SK-N-SH treated with all-trans-retinoic acid at 6 μM for 48 hours (cell line): ENCODE data around the gene PRKCB.

Experiments used
- ATAC-seq: fragments of 200-7000 bp; cut with Tn5 transposase; 3 replicates; pipeline ENCODE4 v1.9.1; 2020; ENCODE audit warnings: mild to moderate bottlenecking, moderate library complexity
- ARNTL ChIP-seq: fragments of 450-650 bp; formaldehyde crosslinking; IDR thresholded peaks from 2 replicates; pipeline ENCODE4 v1.5.0; 2020; ENCODE audit warnings: low read depth, mild to moderate bottlenecking, moderate library complexity, borderline replicate concordance
- BACH2 ChIP-seq: fragments of 250-450 bp; sonication (Bioruptor Pico); IDR thresholded peaks from 2 replicates; pipeline ENCODE4 v1.9.0; 2021; ENCODE audit warnings: mild to moderate bottlenecking, borderline replicate concordance
- CREB5 ChIP-seq: fragments of 250-450 bp; sonication (Bioruptor Pico); IDR thresholded peaks from 2 replicates; pipeline ENCODE4 v1.5.1; 2020; ENCODE audit warnings: low read depth, mild to moderate bottlenecking, moderate library complexity
- CSDC2 ChIP-seq: fragments of 250-450 bp; sonication (Bioruptor Pico); IDR thresholded peaks from 2 replicates; pipeline ENCODE4 v1.5.0; 2020; ENCODE audit warnings: mild to moderate bottlenecking, moderate library complexity
- CSRNP3 ChIP-seq: fragments of 250-450 bp; sonication (Bioruptor Pico); IDR thresholded peaks from 2 replicates; pipeline ENCODE4 v1.5.1; 2021; ENCODE audit warnings: mild to moderate bottlenecking, moderate library complexity
- ESRRG ChIP-seq: fragments of 250-450 bp; sonication (Bioruptor Pico); IDR thresholded peaks from 2 replicates; pipeline ENCODE4 v1.6.1; 2021; ENCODE audit warnings: mild to moderate bottlenecking
- PATZ1 ChIP-seq: fragments of 250-450 bp; sonication (Bioruptor Pico); IDR thresholded peaks from 2 replicates; pipeline ENCODE4 v1.8.0; 2020; ENCODE audit warnings: mild to moderate bottlenecking, moderate library complexity, borderline replicate concordance
- PPARA ChIP-seq: fragments of 250-450 bp; sonication (Bioruptor Pico); IDR thresholded peaks from 2 replicates; pipeline ENCODE4 v1.5.0; 2020; ENCODE audit warnings: mild to moderate bottlenecking, borderline replicate concordance
- RARB ChIP-seq: fragments of 250-450 bp; sonication (Bioruptor Pico); IDR thresholded peaks from 2 replicates; pipeline ENCODE4 v1.8.0; 2021; ENCODE audit warnings: mild to moderate bottlenecking, moderate library complexity
- SNAI2 ChIP-seq: fragments of 250-450 bp; sonication (Bioruptor Pico); IDR thresholded peaks from 2 replicates; pipeline ENCODE4 v1.5.0; 2020; ENCODE audit warnings: mild to moderate bottlenecking, moderate library complexity
- TCF4 ChIP-seq: fragments of 250-450 bp; sonication (Bioruptor Pico); IDR thresholded peaks from 2 replicates; pipeline ENCODE4 v1.8.0; 2021; ENCODE audit warnings: mild to moderate bottlenecking, moderate library complexity, borderline replicate concordance
- TSHZ2 ChIP-seq: fragments of 250-450 bp; sonication (Bioruptor Pico); IDR thresholded peaks from 2 replicates; pipeline ENCODE4 v1.5.0; 2020; ENCODE audit warnings: mild to moderate bottlenecking, moderate library complexity
- ZC3H10 ChIP-seq: fragments of 250-450 bp; sonication (Bioruptor Pico); IDR thresholded peaks from 2 replicates; pipeline ENCODE4 v1.5.1; 2021; ENCODE audit warnings: mild to moderate bottlenecking, moderate library complexity
- ZFP3 ChIP-seq: fragments of 250-450 bp; sonication (Bioruptor Pico); IDR thresholded peaks from 2 replicates; pipeline ENCODE4 v1.5.0; 2020; ENCODE audit warnings: mild to moderate bottlenecking, moderate library complexity
- ZFP30 ChIP-seq: fragments of 450-650 bp; formaldehyde crosslinking; IDR thresholded peaks from 2 replicates; pipeline ENCODE4 v1.5.0; 2022; ENCODE audit warnings: mild to moderate bottlenecking, moderate library complexity
- ZNF565 ChIP-seq: fragments of 450-650 bp; formaldehyde crosslinking; conservative IDR thresholded peaks from 2 replicates; pipeline ENCODE4 v1.5.0; 2020; ENCODE audit warnings: low read depth, mild to moderate bottlenecking, moderate library complexity
- ZNF70 ChIP-seq: fragments of 450-650 bp; formaldehyde crosslinking; IDR thresholded peaks from 2 replicates; pipeline ENCODE4 v1.5.0; 2020; ENCODE audit warnings: mild to moderate bottlenecking, moderate library complexity
- ZNF8 ChIP-seq: fragments of 450-650 bp; formaldehyde crosslinking; IDR thresholded peaks from 2 replicates; pipeline ENCODE4 v1.5.0; 2020; ENCODE audit warnings: mild to moderate bottlenecking, moderate library complexity

Gene PRKCB

GRCh38 chr16:23948949-23949411 is 113.2 kb downstream of the PRKCB start (continued):
- TF ChIP-seq TSHZ2 (CRISPR knock-in tag) (no peak), ZNF8 (CRISPR knock-in tag) (no peak), CREB5 (no peak), ZFP30 (CRISPR knock-in tag) (no peak), SNAI2 (no peak)

- TF ChIP-seq CSDC2 (CRISPR knock-in tag) (no peak), PPARA (CRISPR knock-in tag) (no peak), TCF4 (CRISPR knock-in tag) (no peak), ZC3H10 (CRISPR knock-in tag) (no peak), ZNF565 (no peak), PATZ1 (CRISPR knock-in tag) (no peak), ESRRG (CRISPR knock-in tag) (no peak), CREB5 (no peak), ZNF70 (CRISPR knock-in tag) (no peak), ARNTL (CRISPR knock-in tag) (no peak), BACH2 (CRISPR knock-in tag) (no peak), CSRNP3 (CRISPR knock-in tag) (no peak), TSHZ2 (CRISPR knock-in tag) (no peak), RARB (no peak), ZFP3 (no peak), ZFP30 (CRISPR knock-in tag) (no peak), SNAI2 (no peak), ZNF8 (CRISPR knock-in tag) (no peak)
- ATAC-seq: no peak
These were observed 114.0 kb downstream of the PRKCB start for GRCh38 chr16:23949630-23950290.
